Cerebellar cortex (tissue), 1 donor: ENCODE data around the gene CCT6B.

Experiments used
- DNase-seq: peaks from one replicate; pipeline ENCODE4 v3.0.0-alpha.2; 2015; ENCODE audit warnings: low spot score

Gene CCT6B

GRCh38 chr17:34884597-34884996, 76.7 kb downstream of the CCT6B start:
- DNase-seq = no peak

- DNase-seq = no peak
These were observed 77.9 kb downstream of the CCT6B start for GRCh38 chr17:34883106-34884000.

GRCh38 chr17:34879146-34879545, 82.1 kb downstream of the CCT6B start:
- no peak for DNase-seq
